ENCODE measurements around the gene GPR153.

The GPR153 gene

GRCh38 chr1:6202256-6202655 lies 58.6 kb downstream of the GPR153 start:
- no peak for DNase-seq (ENCODE audit: low read depth in 2 of 2)

- DNase-seq (ENCODE audit: low read depth in 2 of 2): no peak
These were observed 60.6 kb downstream of the GPR153 start for GRCh38 chr1:6200188-6200809.

- DNase-seq (ENCODE audit: low read depth in 2 of 2): peak; percentile 94 to 97
These were observed 61.4 kb downstream of the GPR153 start, which contains the start of gene RPL22 for GRCh38 chr1:6199298-6200187. Gene RPL22 (minus strand): TSS chr1:6199595. CDS start chr1:6199573, 22 bp downstream.

GRCh38 chr1:6198646-6199297 lies 62.1 kb downstream of the GPR153 start:
- DNase-seq (ENCODE audit: low read depth in 2 of 2): no peak

- no peak for DNase-seq (ENCODE audit: low read depth in 2 of 2)
These were observed 63.0 kb downstream of the GPR153 start for GRCh38 chr1:6197746-6198427.
